ENCODE results near the gene NDST3. TPM values are rescaled to one million over a fixed set of nuclear protein-coding genes. Genes with fewer than 3 reads are reported as not detected.

The NDST3 gene
- total RNA-seq (2021; ENCODE audit: unreplicated experiment) (not detected), Bru-seq, nascent RNA (percentile 3 among the genes with signal in this experiment), BruChase-seq, experiment 1, labeled RNA remaining after a 2-hour chase (percentile 1 among the genes with signal in this experiment), BruChase-seq, experiment 2, labeled RNA remaining after a 6-hour chase (percentile 3 among the genes with signal in this experiment)
- not detected for polyA plus RNA-seq (2012; ENCODE audit: insufficient read length)
- long read RNA-seq, result 0 reads

- in situ Hi-C loops (cut with HindIII; ENCODE audit: low pct_unique_long_range_greater_than_20kb, low sequenced_read_pairs) (no loop called here), intact Hi-C loops (cut with micrococcal nuclease; ENCODE audit: unreplicated experiment) (loop anchor here (10.0 kb wide), 1 partner anchor 899 kb away; no protein-coding TSS in a partner anchor)
- ATAC-seq (peak; percentile 92), DNase-seq (ENCODE audit: low read depth, low spot score) (no peak)
- Histone ChIP-seq H3K27ac (ENCODE audit: low read length) (no peak within 1 kb of the TSS), H3K4me3 (ENCODE audit: low read depth in 2 of 2, low read length in 2 of 2) (peak within 1 kb of the TSS; percentile 37 to 44), H3K27me3 (ENCODE audit: control insufficient read depth, insufficient read depth, low read length) (peaks cover 4% of the 10 kb centered on the region; the same call in 1 of the 2 replicates), H3K4me1 (ENCODE audit: control insufficient read depth, insufficient read depth, low read length) (no peaks in the 10 kb centered on the region), H3K36me3 (ENCODE audit: control insufficient read depth, insufficient read depth, low read length) (no peaks in the 10 kb centered on the region), H3K9me3 (ENCODE audit: control insufficient read depth, insufficient read depth, low read depth, low read length) (no peaks in the 10 kb centered on the region)
- CTCF ChIA-PET, result interaction anchor here (0.6 kb wide), 1 partner anchor 1584 kb away, joined by 3 read pairs; no protein-coding TSS in a partner anchor
- TF ChIP-seq POLR2AphosphoS5 (IDR thresholded peaks at IDR 0.05; ENCODE audit: low read depth, low read length), result no peak
- peak; percentile 75 for TF ChIP-seq CTCF (IDR thresholded peaks at IDR 0.05)
- TF ChIP-seq, protein P1, sequence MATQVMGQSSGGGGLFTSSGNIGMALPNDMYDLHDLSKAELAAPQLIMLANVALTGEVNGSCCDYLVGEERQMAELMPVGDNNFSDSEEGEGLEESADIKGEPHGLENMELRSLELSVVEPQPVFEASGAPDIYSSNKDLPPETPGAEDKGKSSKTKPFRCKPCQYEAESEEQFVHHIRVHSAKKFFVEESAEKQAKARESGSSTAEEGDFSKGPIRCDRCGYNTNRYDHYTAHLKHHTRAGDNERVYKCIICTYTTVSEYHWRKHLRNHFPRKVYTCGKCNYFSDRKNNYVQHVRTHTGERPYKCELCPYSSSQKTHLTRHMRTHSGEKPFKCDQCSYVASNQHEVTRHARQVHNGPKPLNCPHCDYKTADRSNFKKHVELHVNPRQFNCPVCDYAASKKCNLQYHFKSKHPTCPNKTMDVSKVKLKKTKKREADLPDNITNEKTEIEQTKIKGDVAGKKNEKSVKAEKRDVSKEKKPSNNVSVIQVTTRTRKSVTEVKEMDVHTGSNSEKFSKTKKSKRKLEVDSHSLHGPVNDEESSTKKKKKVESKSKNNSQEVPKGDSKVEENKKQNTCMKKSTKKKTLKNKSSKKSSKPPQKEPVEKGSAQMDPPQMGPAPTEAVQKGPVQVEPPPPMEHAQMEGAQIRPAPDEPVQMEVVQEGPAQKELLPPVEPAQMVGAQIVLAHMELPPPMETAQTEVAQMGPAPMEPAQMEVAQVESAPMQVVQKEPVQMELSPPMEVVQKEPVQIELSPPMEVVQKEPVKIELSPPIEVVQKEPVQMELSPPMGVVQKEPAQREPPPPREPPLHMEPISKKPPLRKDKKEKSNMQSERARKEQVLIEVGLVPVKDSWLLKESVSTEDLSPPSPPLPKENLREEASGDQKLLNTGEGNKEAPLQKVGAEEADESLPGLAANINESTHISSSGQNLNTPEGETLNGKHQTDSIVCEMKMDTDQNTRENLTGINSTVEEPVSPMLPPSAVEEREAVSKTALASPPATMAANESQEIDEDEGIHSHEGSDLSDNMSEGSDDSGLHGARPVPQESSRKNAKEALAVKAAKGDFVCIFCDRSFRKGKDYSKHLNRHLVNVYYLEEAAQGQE (IDR thresholded peaks at IDR 0.05; ENCODE audit: insufficient read depth in 1 of 2, low read depth in 2 of 2, low read length in 1 of 2), result no peak
- TF ChIP-seq SIN3A (IDR thresholded peaks at IDR 0.05; ENCODE audit: borderline replicate concordance, insufficient read depth, low read depth, low read length), result no peak
- no peak for TF ChIP-seq TCF7L2 (IDR thresholded peaks at IDR 0.05; ENCODE audit: low read depth, low read length)
- no TSS peak for BruUV-seq (replicated peaks)
- POLR2A ChIA-PET, result no interaction called here
These were observed at the start of gene NDST3 for GRCh38 chr4:118034053-118034785. Gene NDST3, plus strand, starts transcription at chr4:118034486. Its CDS starts 19,425 bp downstream, at chr4:118053911.

- Histone ChIP-seq H3K9me3 (ENCODE audit: control insufficient read depth, insufficient read depth, low read depth, low read length) (no peaks in the 10 kb centered on the region), H3K36me3 (ENCODE audit: control insufficient read depth, insufficient read depth, low read length) (no peaks in the 10 kb centered on the region), H3K4me1 (ENCODE audit: control insufficient read depth, insufficient read depth, low read length) (no peaks in the 10 kb centered on the region), H3K4me3 (ENCODE audit: low read depth in 2 of 2, low read length in 2 of 2) (no peak overlapping the region), H3K27ac (ENCODE audit: low read length) (no peak overlapping the region), H3K27me3 (ENCODE audit: control insufficient read depth, insufficient read depth, low read length) (no peaks in the 10 kb centered on the region)
- in situ Hi-C loops (cut with HindIII; ENCODE audit: low pct_unique_long_range_greater_than_20kb, low sequenced_read_pairs), result no loop called here
- DNase-seq (ENCODE audit: low read depth, low spot score) (no peak), ATAC-seq (no peak)
- ChIA-PET POLR2A (no interaction called here), CTCF (no interaction called here)
- TF ChIP-seq, protein P1 (IDR thresholded peaks at IDR 0.05; ENCODE audit: insufficient read depth in 1 of 2, low read depth in 2 of 2, low read length in 1 of 2), result no peak
- TF ChIP-seq TCF7L2 (IDR thresholded peaks at IDR 0.05; ENCODE audit: low read depth, low read length) (no peak), CTCF (IDR thresholded peaks at IDR 0.05) (no peak), POLR2AphosphoS5 (IDR thresholded peaks at IDR 0.05; ENCODE audit: low read depth, low read length) (no peak), SIN3A (IDR thresholded peaks at IDR 0.05; ENCODE audit: borderline replicate concordance, insufficient read depth, low read depth, low read length) (no peak)
- BruUV-seq (replicated peaks), result no TSS peak
- intact Hi-C loops (cut with micrococcal nuclease; ENCODE audit: unreplicated experiment), result no loop called here
These were observed 48.0 kb upstream of the NDST3 start for GRCh38 chr4:117986321-117986720.

Measured in Panc1 (cell line).